ENCODE data around the gene VSIG8.

VSIG8 gene

DNA sequence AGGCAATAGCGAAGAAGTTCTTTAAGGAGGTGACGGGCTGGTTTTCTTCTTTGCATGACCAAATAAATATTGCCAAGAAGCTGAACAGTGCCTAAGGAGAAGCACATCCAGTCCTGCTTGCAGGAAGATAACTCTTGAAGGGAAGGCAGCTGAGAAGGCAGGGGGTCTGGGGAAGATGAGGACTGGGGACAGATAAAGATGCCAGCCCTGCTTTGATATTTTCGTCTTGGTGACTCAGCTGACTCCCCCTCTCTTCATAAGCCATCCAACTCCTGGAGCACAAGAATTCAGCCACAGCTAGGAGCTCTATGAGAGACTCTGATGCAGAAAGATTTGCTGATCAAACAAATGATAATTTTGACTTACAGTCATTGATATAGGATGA is 34.1 kb upstream of the VSIG8 start:
- no peak overlapping the region for H3K4me2 ChIP-seq (ENCODE audit: low read length)
- no peaks in the 10 kb centered on the region for H3K27me3 ChIP-seq (ENCODE audit: control insufficient read depth, insufficient read depth, low read length)
- peaks cover 3% of the 10 kb centered on the region for H3K4me1 ChIP-seq (ENCODE audit: control insufficient read depth, insufficient read depth, low read length)
- no peaks in the 10 kb centered on the region for H3K36me3 ChIP-seq (ENCODE audit: insufficient read depth, low read length)
- H3K9ac ChIP-seq (ENCODE audit: low read depth, low read length), result no peak overlapping the region
- no peak overlapping the region for H3K4me3 ChIP-seq (ENCODE audit: low read length)
- no peaks in the 10 kb centered on the region for H3K9me3 ChIP-seq (replicated peaks; ENCODE audit: low read length)

DNA sequence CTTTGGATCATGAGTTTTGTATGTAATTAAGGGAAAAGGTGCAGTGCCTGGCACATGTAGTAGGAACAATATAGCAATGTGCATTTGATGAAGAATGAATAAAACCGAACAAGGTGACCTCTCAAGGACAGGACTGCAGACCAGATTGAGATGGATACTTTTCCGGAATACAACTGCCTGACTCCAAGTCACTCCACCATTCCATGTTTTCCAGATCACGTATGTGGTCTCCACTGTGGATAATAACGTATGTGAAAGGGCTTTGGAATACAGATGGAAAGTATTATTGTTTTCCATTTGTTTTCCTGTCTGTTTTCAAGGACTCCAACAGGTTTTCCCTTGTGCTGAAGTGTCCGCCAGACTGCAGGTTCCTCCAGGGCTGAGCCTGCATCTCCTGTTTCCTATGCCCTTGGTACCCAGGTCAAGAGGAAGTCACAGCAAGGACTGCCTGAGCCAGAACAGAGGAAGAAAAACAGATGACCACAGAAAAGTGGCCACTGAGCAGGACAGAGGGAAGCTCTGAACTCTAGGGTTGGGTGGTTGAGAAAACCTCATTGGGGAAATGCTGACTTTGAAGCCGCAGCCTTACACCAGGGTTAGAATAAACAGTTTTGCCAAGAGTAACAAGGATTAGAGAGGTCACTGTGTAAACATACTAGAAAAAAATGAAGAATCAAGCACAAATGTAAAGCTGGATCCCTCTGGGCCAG is 33.5 kb upstream of the VSIG8 start:
- Histone ChIP-seq H3K27me3 (ENCODE audit: control insufficient read depth, insufficient read depth, low read length) (no peaks in the 10 kb centered on the region), H3K9ac (ENCODE audit: low read depth, low read length) (no peak overlapping the region), H3K4me2 (ENCODE audit: low read length) (no peak overlapping the region), H3K4me1 (ENCODE audit: control insufficient read depth, insufficient read depth, low read length) (peaks cover 8% of the 10 kb centered on the region), H3K9me3 (replicated peaks; ENCODE audit: low read length) (no peaks in the 10 kb centered on the region), H3K36me3 (ENCODE audit: insufficient read depth, low read length) (no peaks in the 10 kb centered on the region), H3K4me3 (ENCODE audit: low read length) (no peak overlapping the region)

DNA sequence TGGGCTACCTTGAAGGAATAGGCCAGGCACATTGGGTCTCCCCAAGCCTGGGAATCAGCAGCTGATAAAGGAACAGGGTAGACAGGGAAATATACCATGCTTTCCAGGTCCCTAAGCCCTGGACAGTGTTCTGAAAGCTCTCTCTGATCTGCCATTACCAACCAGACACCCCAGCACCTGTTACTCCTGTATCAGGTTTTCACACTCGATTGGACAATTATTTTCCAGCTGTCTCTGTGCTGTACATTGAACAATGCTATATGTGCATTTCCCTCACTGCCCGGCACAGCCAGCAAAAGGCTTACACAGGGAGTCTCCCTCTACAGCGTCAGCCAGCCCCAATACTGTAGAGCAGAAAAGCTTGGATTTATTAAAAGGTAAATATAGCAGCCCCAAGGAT is 32.8 kb upstream of the VSIG8 start:
- no peak overlapping the region for H3K4me2 ChIP-seq (ENCODE audit: low read length)
- H3K36me3 ChIP-seq (ENCODE audit: insufficient read depth, low read length), result no peaks in the 10 kb centered on the region
- no peak overlapping the region for H3K9ac ChIP-seq (ENCODE audit: low read depth, low read length)
- H3K27me3 ChIP-seq (ENCODE audit: control insufficient read depth, insufficient read depth, low read length), result no peaks in the 10 kb centered on the region
- H3K9me3 ChIP-seq (replicated peaks; ENCODE audit: low read length), result no peaks in the 10 kb centered on the region
- H3K4me1 ChIP-seq (ENCODE audit: control insufficient read depth, insufficient read depth, low read length), result peaks cover 11% of the 10 kb centered on the region
- no peak overlapping the region for H3K4me3 ChIP-seq (ENCODE audit: low read length)

DNA sequence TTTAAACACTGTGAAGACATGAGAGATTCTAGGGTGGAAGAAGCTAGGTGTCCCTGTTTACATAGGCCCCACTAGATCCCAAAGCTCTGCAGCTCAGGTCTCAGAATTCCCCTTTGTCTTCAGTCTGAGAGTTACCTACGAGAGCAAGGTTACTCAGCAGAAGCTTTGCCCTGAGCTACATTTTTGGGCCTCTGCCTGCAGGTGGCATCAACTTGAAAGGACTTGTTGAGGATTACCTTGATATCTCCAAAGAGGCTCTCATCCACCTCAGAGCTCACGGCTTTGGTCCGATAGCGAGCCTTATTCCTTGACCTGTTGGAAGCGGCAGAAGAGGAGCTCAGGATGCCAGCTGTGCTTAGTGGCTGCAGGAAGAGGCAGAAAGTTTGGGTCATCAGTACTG is 30.5 kb upstream of the VSIG8 start:
- H3K4me1 ChIP-seq (ENCODE audit: control insufficient read depth, insufficient read depth, low read length), result peaks cover 22% of the 10 kb centered on the region

DNA sequence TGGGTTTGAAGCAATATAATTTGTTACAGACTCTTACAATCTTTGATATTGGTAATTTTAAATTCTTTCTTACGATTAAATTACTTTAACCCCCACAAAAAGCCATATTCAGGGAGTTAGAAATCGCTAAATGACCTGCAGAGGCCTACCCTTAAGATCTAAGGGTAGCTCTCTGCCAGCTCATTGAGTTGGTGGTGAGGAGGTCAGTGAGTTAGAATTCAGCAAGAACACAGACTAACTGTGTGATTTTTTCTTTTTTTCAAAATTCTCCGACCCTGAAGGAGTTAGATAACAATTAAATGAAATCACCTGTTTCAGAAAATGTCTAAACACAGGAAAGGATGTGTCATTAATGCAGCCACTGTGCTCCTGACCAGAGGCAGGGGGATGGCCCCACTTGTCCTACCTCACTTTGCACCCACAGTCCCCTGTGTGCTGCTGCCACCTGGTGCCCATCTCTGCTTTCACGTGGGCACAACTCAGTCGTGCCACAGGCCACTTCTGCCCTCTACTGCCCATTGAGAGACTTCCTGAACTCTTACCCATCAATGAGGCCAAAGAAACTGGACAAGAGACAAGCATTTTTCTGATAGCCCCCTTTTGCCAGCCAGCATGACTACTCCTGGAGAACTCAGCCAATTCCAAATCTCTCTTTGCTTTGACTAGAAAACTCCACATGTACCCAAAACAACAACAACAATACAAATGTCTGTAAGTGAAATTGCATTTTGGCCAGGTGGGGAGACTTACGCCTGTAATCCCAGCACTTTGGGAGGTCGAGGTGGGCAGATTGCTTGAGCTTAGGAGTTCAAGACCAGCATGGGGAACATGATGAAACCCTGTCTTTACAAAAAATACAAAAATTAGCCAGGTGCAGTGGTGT is 29.1 kb upstream of the VSIG8 start:
- no peak overlapping the region for H3K9ac ChIP-seq (ENCODE audit: low read depth, low read length)
- no peak overlapping the region for H3K4me2 ChIP-seq (ENCODE audit: low read length)
- H3K9me3 ChIP-seq (replicated peaks; ENCODE audit: low read length), result no peaks in the 10 kb centered on the region
- no peaks in the 10 kb centered on the region for H3K36me3 ChIP-seq (ENCODE audit: insufficient read depth, low read length)
- peaks cover 22% of the 10 kb centered on the region for H3K4me1 ChIP-seq (ENCODE audit: control insufficient read depth, insufficient read depth, low read length)
- H3K27me3 ChIP-seq (ENCODE audit: control insufficient read depth, insufficient read depth, low read length), result no peaks in the 10 kb centered on the region
- H3K4me3 ChIP-seq (ENCODE audit: low read length), result no peak overlapping the region

More for the DNA sequence above, 30.5 kb upstream of the VSIG8 start:
- no peaks in the 10 kb centered on the region for H3K36me3 ChIP-seq (ENCODE audit: insufficient read depth, low read length)
- H3K27me3 ChIP-seq (ENCODE audit: control insufficient read depth, insufficient read depth, low read length), result no peaks in the 10 kb centered on the region
- H3K4me2 ChIP-seq (ENCODE audit: low read length), result no peak overlapping the region
- H3K4me3 ChIP-seq (ENCODE audit: low read length), result no peak overlapping the region
- no peaks in the 10 kb centered on the region for H3K9me3 ChIP-seq (replicated peaks; ENCODE audit: low read length)
- no peak overlapping the region for H3K9ac ChIP-seq (ENCODE audit: low read depth, low read length)

DNA sequence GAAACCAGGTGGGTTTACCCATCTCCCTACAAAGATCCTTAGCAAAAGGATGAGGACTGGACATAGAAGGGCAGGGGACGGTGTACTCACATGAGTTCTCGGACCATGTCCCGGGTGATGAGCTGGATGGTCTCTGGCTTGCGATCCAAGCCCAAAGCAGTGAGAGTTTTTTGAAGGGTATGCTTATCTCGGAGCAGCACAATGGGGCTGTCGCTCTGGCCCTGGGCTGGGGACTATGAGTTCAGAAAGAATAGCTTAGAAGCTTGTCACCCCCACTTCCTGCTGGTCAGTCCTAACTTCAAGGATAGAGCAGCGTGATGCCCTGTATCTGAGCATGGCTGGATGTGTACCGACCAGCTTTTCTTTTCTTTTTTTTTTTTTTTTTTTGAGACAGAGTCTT is 27.9 kb upstream of the VSIG8 start:
- Histone ChIP-seq H3K36me3 (ENCODE audit: insufficient read depth, low read length) (no peaks in the 10 kb centered on the region), H3K4me3 (ENCODE audit: low read length) (peak overlapping the region; percentile 30), H3K9ac (ENCODE audit: low read depth, low read length) (peak overlapping the region; percentile 42), H3K9me3 (replicated peaks; ENCODE audit: low read length) (no peaks in the 10 kb centered on the region), H3K4me2 (ENCODE audit: low read length) (peak overlapping the region; percentile 60), H3K27me3 (ENCODE audit: control insufficient read depth, insufficient read depth, low read length) (no peaks in the 10 kb centered on the region), H3K4me1 (ENCODE audit: control insufficient read depth, insufficient read depth, low read length) (peaks cover 19% of the 10 kb centered on the region)

DNA sequence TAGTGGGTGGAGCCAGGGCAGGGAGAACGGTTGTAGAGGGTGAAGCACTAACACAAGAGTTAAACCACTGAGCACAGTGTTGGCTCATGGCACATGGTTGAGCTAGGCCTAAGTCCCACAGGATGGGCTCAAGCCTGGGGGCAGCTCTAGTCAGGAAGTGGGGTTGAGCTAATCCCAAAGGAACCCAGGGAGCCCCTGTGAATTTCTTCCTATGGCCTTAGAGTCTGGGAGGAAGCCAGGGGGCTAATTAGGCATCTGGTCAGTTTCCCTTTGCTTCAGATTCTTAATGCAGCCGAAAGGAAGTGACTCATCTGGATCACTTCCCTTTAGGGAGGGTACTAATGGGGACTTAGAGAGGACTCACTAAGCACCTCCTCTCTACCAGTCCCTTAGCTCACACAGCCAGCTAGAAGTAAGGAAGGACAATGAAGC is 27.4 kb upstream of the VSIG8 start:
- Histone ChIP-seq H3K36me3 (ENCODE audit: insufficient read depth, low read length) (no peaks in the 10 kb centered on the region), H3K9me3 (replicated peaks; ENCODE audit: low read length) (no peaks in the 10 kb centered on the region), H3K4me1 (ENCODE audit: control insufficient read depth, insufficient read depth, low read length) (peaks cover 19% of the 10 kb centered on the region), H3K27me3 (ENCODE audit: control insufficient read depth, insufficient read depth, low read length) (no peaks in the 10 kb centered on the region), H3K4me2 (ENCODE audit: low read length) (peak overlapping the region; percentile 60), H3K9ac (ENCODE audit: low read depth, low read length) (peak overlapping the region; percentile 42), H3K4me3 (ENCODE audit: low read length) (peak overlapping the region; percentile 30)

DNA sequence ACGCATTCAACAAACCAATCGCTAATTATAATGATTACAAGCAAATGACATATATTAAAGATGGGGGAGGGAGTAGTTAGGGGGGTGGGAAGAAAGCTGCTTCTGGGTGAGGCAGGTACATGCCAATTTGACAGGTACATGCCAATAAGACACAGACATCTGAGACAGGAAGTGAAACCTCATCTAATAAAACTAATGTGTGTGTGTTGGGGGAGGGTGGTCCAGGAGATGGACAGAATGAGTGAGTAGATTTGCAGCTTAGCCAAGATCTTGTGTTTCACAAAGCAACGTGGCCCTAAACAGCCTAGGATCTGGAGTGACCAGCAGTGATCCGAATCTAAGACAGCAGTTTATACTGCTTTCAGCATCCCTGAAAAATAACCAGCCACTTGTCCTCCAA is 26.7 kb upstream of the VSIG8 start:
- Histone ChIP-seq H3K4me2 (ENCODE audit: low read length) (no peak overlapping the region), H3K4me1 (ENCODE audit: control insufficient read depth, insufficient read depth, low read length) (peaks cover 19% of the 10 kb centered on the region), H3K9ac (ENCODE audit: low read depth, low read length) (no peak overlapping the region), H3K36me3 (ENCODE audit: insufficient read depth, low read length) (no peaks in the 10 kb centered on the region), H3K9me3 (replicated peaks; ENCODE audit: low read length) (no peaks in the 10 kb centered on the region), H3K4me3 (ENCODE audit: low read length) (no peak overlapping the region), H3K27me3 (ENCODE audit: control insufficient read depth, insufficient read depth, low read length) (no peaks in the 10 kb centered on the region)

DNA sequence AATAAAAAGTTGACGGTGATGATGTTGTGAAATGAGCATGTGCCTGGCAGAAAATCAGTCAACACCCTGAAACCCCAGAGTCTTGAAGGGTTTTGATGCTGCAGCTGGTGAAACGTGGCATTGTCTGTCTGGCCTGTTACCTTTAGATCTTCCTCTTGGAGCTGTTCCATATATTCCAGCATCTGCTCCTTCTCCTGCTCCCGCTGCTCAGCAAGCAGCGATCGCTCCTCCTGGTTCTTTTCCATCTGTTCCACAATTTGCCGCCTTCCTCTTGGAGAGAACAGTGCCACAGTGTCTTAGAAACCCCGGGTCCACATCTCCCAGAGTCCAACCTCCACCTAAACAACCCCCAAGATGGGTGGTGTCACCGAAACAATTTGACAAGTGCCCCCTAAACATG is 21.8 kb upstream of the VSIG8 start:
- Histone ChIP-seq H3K9me3 (replicated peaks; ENCODE audit: low read length) (no peaks in the 10 kb centered on the region), H3K4me1 (ENCODE audit: control insufficient read depth, insufficient read depth, low read length) (peaks cover 37% of the 10 kb centered on the region), H3K9ac (ENCODE audit: low read depth, low read length) (no peak overlapping the region), H3K36me3 (ENCODE audit: insufficient read depth, low read length) (no peaks in the 10 kb centered on the region), H3K4me3 (ENCODE audit: low read length) (no peak overlapping the region), H3K4me2 (ENCODE audit: low read length) (no peak overlapping the region), H3K27me3 (ENCODE audit: control insufficient read depth, insufficient read depth, low read length) (no peaks in the 10 kb centered on the region)

DNA sequence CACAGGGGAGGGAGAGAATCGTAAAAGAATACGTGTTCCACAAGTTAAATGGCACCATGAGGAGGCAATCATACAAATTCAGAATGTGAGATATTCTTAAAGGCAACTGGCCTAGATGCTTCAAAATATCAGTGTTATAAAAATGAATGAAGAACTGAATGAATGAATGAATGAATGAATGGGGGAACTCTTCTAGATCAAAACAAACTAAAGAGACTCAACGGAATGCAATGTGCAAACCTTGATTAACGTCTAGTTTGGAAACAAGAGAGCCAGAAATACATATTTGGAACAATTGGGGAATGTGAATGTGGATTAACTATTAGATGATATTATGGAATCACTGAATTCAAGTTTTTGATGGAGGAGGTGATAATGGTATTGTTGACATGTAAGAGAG is 20.7 kb upstream of the VSIG8 start:
- H3K4me1 ChIP-seq (ENCODE audit: control insufficient read depth, insufficient read depth, low read length), result peaks cover 42% of the 10 kb centered on the region

DNA sequence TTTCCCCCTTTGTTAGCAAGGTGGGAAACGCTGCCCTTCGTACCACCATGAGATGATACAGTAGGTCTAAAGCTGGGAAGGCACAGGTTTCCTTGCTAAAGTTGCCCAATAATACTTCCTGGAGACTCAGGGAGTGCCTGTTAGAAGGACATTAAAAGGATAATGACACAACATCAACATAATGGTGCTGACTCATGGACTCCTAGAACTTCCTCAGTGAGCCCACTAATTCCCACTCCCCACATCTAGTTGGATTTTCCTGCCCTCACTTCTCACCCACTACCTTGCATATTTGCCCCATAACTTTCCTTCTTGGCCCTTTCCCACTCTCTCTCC is 20.0 kb upstream of the VSIG8 start:
- Histone ChIP-seq H3K4me2 (ENCODE audit: low read length) (peak overlapping the region; percentile 46), H3K27me3 (ENCODE audit: control insufficient read depth, insufficient read depth, low read length) (no peaks in the 10 kb centered on the region), H3K4me1 (ENCODE audit: control insufficient read depth, insufficient read depth, low read length) (peaks cover 42% of the 10 kb centered on the region), H3K9me3 (replicated peaks; ENCODE audit: low read length) (no peaks in the 10 kb centered on the region), H3K36me3 (ENCODE audit: insufficient read depth, low read length) (no peaks in the 10 kb centered on the region), H3K4me3 (ENCODE audit: low read length) (no peak overlapping the region), H3K9ac (ENCODE audit: low read depth, low read length) (peak overlapping the region; percentile 2)

More for the DNA sequence above, 20.7 kb upstream of the VSIG8 start:
- Histone ChIP-seq H3K9ac (ENCODE audit: low read depth, low read length) (no peak overlapping the region), H3K4me3 (ENCODE audit: low read length) (no peak overlapping the region), H3K4me2 (ENCODE audit: low read length) (no peak overlapping the region), H3K27me3 (ENCODE audit: control insufficient read depth, insufficient read depth, low read length) (no peaks in the 10 kb centered on the region), H3K36me3 (ENCODE audit: insufficient read depth, low read length) (no peaks in the 10 kb centered on the region), H3K9me3 (replicated peaks; ENCODE audit: low read length) (no peaks in the 10 kb centered on the region)

Data from skeletal muscle satellite cell (primary cell).